ENCODE data around the gene ENTPD8.

The ENTPD8 gene

GRCh38 chr9:137445930-137446431 lies 4.8 kb upstream of the ENTPD8 start:
- no peak for DNase-seq

GRCh38 chr9:137445275-137445807 lies 4.2 kb upstream of the ENTPD8 start:
- DNase-seq = peak; percentile 39

GRCh38 chr9:137444106-137444790 lies 3.1 kb upstream of the ENTPD8 start:
- no peak for DNase-seq

DNA sequence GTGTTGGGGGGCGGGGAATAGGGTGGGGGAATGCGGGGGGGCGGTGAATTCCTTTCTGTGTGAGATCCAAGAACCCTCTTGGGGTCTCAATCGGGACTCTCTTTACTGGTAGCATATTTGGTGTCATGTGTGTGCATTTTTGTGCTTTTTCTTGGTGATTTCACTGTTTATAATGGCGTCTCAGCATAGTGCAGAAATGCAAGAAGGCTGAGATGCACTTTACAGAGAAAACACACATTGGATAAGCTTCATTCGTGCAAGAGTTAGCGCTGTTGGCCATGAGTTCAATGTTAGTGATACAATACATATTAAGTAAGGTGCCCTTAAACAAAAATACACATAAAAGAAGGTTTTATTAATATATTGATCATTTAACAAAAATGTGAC lies 771 bp upstream of the ENTPD8 start:
- no peak for DNase-seq

DNA sequence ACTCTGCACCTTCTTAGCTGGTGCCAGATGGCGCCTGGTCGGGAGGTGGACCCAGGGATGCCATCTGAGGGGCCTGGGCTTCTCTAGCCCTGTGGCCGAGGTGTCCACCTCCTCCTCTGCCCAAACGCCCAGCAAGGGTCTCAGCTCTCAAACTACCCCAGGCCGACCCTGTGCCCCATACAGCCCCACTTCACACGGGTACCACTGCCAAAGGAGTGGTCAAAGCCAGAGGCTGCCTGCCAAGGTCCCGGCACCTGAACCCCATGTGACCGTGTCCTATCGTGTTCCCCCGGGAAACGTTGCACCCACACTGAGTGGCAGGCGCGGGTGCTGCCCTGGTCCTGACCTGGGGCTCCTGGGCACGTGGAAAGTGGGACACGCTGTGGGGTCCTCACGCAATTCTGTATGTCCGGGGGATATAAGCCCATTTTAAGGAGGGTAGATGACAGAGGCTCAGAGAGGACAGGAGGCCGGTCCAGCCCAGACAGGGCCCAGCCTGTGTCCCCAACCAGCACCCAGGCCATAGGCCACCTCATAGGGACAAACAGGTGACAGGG lies 1.9 kb downstream of the ENTPD8 start:
- no peak for DNase-seq

DNA sequence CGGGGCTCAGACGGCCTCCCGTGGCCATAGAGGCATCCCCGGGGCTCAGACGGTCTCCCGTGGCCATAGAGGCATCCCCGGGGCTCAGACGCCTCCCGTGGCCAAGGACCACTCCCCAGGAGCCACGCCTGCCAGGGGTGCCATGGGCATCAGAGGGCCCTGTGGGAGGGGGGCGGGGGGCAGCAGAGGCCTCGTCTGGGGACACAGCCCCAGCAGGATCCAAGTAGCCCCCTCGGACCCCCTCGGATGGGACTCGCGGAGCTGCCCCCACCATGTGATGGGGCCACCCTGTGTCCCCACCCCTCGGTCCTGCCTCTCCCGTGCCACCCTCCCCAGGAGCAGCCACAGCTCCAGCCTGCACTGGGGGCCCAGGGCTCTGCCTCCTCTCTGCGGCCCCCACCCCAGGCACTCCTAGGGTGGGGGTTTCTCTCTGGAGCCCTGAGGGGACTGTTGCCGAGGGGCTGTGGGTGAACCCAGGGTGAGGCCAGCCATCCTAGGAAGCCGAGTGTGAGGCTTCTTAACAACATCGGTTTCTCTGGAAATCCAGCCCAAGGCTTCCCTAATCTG lies 2.5 kb downstream of the ENTPD8 start:
- no peak for DNase-seq

- DNase-seq = no peak
Observed at GRCh38 chr9:137437691-137438590, 3.2 kb downstream of the ENTPD8 start.

- DNase-seq = no peak
Observed at GRCh38 chr9:137436761-137437600, 4.2 kb downstream of the ENTPD8 start.

GRCh38 chr9:137435980-137436760 lies 5.0 kb downstream of the ENTPD8 start:
- DNase-seq = no peak

DNA sequence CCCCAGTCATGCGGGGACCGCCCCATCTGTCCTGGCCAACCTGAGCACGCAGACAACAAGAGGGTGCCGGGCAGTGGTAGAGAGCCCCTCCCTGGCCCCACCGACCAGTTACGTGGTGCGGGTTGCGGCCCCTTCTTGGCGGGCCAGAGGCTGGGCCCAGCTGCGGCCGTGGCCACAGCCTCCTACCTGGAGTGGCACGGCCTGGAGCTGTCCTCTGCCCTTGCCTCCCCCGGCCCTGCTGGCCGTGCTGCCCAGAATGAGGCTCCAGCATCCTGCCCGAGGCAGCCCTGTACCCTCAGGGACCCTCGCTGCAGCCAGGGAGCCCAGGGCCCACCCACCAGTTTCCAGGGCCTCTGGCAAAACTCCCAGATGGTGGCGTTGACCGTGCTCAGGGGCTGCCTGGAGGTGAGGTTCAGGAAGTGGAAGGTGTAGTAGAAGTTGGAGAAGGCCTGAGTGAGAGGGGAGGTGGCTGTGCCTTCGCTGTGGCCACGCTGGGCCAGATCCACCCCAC lies 5.7 kb downstream of the ENTPD8 start:
- no peak for DNase-seq

DNA sequence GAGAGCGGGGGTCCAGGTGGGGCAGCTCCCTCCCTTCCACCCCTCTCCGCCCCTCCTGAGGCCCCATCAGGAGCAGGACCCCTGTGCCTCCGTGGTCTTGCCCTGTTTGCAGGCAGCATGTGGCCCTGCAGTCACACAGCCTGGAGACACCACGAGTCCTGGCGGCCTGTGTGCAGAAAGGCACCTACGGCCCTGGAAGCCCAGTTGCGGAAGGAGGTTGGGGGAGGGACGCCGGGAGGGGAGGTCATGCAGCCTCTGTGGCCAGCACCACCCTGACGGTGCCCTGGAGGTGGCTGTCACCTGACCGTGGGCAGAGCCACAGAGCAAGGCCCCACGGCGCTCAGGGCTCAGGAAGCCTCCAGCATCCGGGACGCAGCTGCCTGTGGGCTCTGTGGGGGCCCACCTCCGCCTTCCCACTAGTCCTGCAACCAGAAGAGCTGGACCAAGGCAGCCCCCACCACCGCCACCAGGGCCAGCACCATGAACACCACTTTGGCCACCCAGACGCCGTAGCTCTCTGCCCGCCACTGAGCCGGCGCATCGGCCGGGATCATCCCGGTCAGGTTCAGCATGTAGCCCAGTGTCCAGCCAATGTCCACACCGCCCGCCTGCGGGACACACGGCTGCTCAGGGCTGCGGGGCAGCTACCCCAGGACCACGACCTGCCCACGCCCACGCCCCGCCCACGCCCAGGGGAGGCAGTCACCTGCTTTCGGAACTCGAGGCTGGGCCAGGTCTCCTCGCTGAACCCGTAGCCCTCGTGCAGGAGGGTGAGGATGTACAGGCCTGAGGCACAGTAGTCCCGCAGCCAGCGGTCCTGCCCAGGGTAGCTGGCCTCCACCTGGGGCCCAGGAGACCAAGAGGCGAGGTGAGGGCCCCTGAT lies 6.4 kb downstream of the ENTPD8 start:
- no peak for DNase-seq

DNA sequence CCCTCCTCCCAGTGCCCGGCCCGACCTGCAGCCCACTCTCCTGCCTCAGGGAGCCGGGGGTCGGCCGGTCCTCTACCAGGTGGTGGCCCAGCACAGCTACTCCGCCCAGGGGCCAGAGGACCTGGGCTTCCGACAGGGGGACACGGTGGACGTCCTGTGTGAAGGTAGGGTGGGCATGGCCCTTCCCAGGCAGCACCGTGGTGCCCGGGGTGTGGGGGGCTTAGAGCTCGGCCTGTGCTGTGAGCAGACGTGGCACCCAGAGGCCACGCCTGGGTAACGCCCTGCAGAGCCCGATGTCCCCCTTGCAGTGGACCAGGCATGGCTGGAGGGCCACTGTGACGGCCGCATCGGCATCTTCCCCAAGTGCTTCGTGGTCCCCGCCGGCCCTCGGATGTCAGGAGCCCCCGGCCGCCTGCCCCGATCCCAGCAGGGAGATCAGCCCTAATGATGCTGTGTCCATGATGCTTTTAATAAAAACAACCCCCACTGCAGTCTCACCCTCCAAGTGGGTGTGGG lies 7.2 kb downstream of the ENTPD8 start:
- DNase-seq = no peak

DNA sequence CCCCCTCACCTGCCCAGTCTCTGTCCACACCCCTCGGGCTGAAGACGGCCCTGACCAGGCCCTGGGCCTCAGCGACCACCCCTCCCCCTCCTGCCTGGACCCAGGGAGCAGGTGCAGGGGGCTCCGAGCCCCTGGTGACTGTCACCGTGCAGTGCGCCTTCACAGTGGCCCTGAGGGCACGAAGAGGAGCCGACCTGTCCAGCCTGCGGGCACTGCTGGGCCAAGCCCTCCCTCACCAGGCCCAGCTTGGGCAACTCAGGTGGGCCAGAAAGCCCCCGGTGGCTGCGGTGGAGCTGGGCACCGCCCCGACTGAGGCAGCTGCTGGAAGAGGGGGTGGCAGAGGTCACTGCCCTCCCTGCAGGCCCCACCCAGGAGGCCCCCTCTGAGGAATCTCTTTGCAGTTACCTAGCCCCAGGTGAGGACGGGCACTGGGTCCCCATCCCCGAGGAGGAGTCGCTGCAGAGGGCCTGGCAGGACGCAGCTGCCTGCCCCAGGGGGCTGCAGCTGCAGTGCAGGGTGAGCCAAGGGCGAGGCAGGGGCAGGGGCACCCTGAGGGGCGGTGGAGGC lies 7.7 kb downstream of the ENTPD8 start:
- no peak for DNase-seq

DNA sequence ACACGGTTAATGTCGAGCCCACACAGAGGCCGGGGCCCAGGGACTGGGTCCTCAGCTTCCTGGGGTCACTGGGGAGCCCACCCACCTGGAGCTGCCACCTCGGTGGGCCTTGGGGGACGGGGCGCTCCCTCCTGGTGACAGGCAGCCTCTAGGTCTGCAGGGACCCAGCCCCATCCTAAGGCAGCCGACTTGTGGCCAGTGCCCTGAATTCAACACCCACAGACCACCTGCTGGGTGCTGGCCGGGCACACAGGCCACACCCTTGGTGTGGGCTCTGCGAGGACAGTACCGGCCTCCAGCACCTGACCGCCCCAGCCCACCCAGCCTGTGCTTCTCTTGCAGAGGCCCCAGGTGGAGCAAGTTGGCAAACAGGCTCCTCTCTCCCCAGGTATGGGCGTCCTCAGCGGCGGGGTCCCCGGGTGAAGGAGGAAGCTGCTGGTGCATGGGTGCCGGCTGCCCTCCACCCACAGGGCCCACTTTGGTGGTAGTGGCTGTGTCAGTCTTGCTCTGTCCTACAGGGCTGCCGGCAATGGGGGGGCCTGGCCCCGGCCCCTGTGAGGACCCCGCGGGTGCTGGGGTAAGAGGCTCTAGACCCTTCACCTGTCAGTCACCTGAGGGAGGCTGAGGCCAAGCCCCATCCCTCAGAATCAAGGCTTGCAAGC lies 8.3 kb downstream of the ENTPD8 start:
- DNase-seq = no peak

- DNase-seq = no peak
Observed at GRCh38 chr9:137431416-137431931, 9.7 kb downstream of the ENTPD8 start.

DNA sequence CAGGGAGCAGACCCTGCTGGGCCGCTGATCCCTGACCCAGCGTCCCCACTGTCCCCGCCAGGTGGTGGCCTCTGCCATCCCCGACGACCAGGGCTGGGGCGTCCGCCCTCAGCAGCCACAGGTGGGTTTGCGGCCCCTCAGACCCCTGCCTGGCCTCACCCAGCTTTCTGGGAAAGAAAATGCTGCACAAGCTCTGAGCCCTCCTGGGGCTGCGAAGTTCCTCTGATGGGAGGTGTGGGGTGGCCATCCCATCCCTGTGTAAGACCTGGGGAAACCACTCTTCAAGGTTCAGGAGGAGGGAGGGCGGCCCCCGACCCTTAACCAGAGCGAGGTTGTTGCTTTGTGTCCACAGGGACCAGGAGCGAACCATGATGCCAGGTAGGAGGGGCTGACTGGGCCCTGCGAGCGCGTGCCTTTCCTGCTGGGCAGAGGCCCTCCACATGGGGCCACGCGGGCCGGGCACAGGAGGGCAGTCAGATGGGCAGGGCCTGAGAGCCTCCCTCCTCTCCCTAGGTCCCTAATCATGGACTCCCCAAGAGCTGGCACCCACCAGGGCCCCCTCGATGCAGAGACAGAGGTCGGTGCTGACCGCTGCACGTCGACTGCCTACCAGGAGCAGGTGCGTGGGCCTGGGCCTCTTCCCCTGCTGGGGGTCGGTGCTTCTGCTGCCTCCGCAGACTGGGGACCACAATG lies 10.3 kb downstream of the ENTPD8 start:
- no peak for DNase-seq

- DNase-seq = peak; percentile 61
Observed at GRCh38 chr9:137429974-137430722, 11.0 kb downstream of the ENTPD8 start.

All from NCI-H2029 (cell line).